ENCODE results near the gene MLIP. TPM values are rescaled to one million over a fixed set of nuclear protein-coding genes. Genes with fewer than 3 reads are reported as not detected.
A peak's percentile ranks its signal among the peaks of the same experiment; 100 is the strongest.

Gene MLIP
- total RNA-seq, 1 experiment from 2014 or later, result not detected

GRCh38 chr6:54133186-54133585 is 21.9 kb downstream of the MLIP start (continued):
- no peak for TF ChIP-seq ZNF423 (CRISPR knock-in tag; IDR thresholded peaks at IDR 0.05)

GRCh38 chr6:54134935-54135334 is 23.7 kb downstream of the MLIP start:
- ChIA-PET CTCF (no interaction called here), POLR2A (no interaction called here)
- ATAC-seq (no peak), DNase-seq (ENCODE audit: low spot score) (no peak)
- no peak overlapping the region for H3K27ac Mint-ChIP-seq
- no peaks in the 10 kb centered on the region for H3K27me3 Mint-ChIP-seq (ENCODE audit: low read depth)
- H3K9me3 Mint-ChIP-seq, result peaks cover 6% of the 10 kb centered on the region; the same call in 1 of the 2 replicates
- H3K36me3 Mint-ChIP-seq, result no peaks in the 10 kb centered on the region
- no peaks in the 10 kb centered on the region for H3K4me1 Mint-ChIP-seq
- H3K4me3 Mint-ChIP-seq, result no peak overlapping the region
- TF ChIP-seq ZNF396 (CRISPR knock-in tag; IDR thresholded peaks at IDR 0.05; ENCODE audit: borderline replicate concordance), result no peak
- no peak for TF ChIP-seq JAZF1 (CRISPR knock-in tag; IDR thresholded peaks at IDR 0.05)
- no peak for TF ChIP-seq RELA (CRISPR knock-in tag; IDR thresholded peaks at IDR 0.05; ENCODE audit: borderline replicate concordance)
- no peak for TF ChIP-seq HMGXB4 (CRISPR knock-in tag; IDR thresholded peaks at IDR 0.05)
- TF ChIP-seq ZNF232 (CRISPR knock-in tag; IDR thresholded peaks at IDR 0.05), result no peak
- no peak for TF ChIP-seq TCF7 (CRISPR knock-in tag; IDR thresholded peaks at IDR 0.05; ENCODE audit: low read depth)
- TF ChIP-seq JUN (CRISPR knock-in tag; IDR thresholded peaks at IDR 0.05), result no peak
- TF ChIP-seq CREM (CRISPR knock-in tag; IDR thresholded peaks at IDR 0.05), result no peak
- TF ChIP-seq FOXP1 (CRISPR knock-in tag; IDR thresholded peaks at IDR 0.05; ENCODE audit: borderline replicate concordance), result no peak
- TF ChIP-seq IRF2 (CRISPR knock-in tag; IDR thresholded peaks at IDR 0.05; ENCODE audit: borderline replicate concordance, low read depth), result no peak
- no peak for TF ChIP-seq ATF6 (CRISPR knock-in tag; IDR thresholded peaks at IDR 0.05)

GRCh38 chr6:54135665-54136369 is 24.6 kb downstream of the MLIP start:
- Mint-ChIP-seq H3K4me1 (no peaks in the 10 kb centered on the region), H3K27ac (no peak overlapping the region), H3K27me3 (ENCODE audit: low read depth) (no peaks in the 10 kb centered on the region), H3K36me3 (no peaks in the 10 kb centered on the region), H3K9me3 (peaks cover 6% of the 10 kb centered on the region; the same call in 1 of the 2 replicates), H3K4me3 (no peak overlapping the region)
- no peak for ATAC-seq
- DNase-seq (ENCODE audit: low spot score), result no peak
- POLR2A ChIA-PET, result no interaction called here
- CTCF ChIA-PET, result no interaction called here
- TF ChIP-seq GABPB1 (CRISPR knock-in tag; IDR thresholded peaks at IDR 0.05), result peak; percentile 75
- no peak for TF ChIP-seq GRHL2 (CRISPR knock-in tag; IDR thresholded peaks at IDR 0.05; ENCODE audit: insufficient replicate concordance, severe bottlenecking)

- Mint-ChIP-seq H3K27ac (no peak overlapping the region), H3K4me1 (no peaks in the 10 kb centered on the region), H3K4me3 (no peak overlapping the region), H3K27me3 (ENCODE audit: low read depth) (no peaks in the 10 kb centered on the region), H3K9me3 (peaks cover 6% of the 10 kb centered on the region; the same call in 1 of the 2 replicates), H3K36me3 (no peaks in the 10 kb centered on the region)
- DNase-seq (ENCODE audit: low spot score) (no peak), ATAC-seq (no peak)
- ChIA-PET CTCF (no interaction called here), POLR2A (no interaction called here)
- TF ChIP-seq GABPB1 (CRISPR knock-in tag; IDR thresholded peaks at IDR 0.05), result no peak
These were observed 27.6 kb downstream of the MLIP start for GRCh38 chr6:54138795-54139194.

GRCh38 chr6:54140811-54141210 is 29.6 kb downstream of the MLIP start:
- no peak for ATAC-seq
- Mint-ChIP-seq H3K36me3 (no peaks in the 10 kb centered on the region), H3K27me3 (ENCODE audit: low read depth) (no peaks in the 10 kb centered on the region), H3K27ac (no peak overlapping the region), H3K9me3 (peaks cover 6% of the 10 kb centered on the region; the same call in 1 of the 2 replicates), H3K4me3 (no peak overlapping the region), H3K4me1 (no peaks in the 10 kb centered on the region)
- CTCF ChIA-PET, result no interaction called here
- POLR2A ChIA-PET, result no interaction called here
- no peak for DNase-seq (ENCODE audit: low spot score)
- TF ChIP-seq MYBL2 (CRISPR knock-in tag; IDR thresholded peaks at IDR 0.05) (no peak), ZBTB21 (CRISPR knock-in tag; IDR thresholded peaks at IDR 0.05; ENCODE audit: borderline replicate concordance) (no peak), E2F4 (CRISPR knock-in tag; IDR thresholded peaks at IDR 0.05; ENCODE audit: borderline replicate concordance, low read depth) (no peak), USF1 (CRISPR knock-in tag; IDR thresholded peaks at IDR 0.05) (no peak), OVOL2 (CRISPR knock-in tag; IDR thresholded peaks at IDR 0.05; ENCODE audit: borderline replicate concordance) (no peak), ATF3 (CRISPR knock-in tag; conservative IDR thresholded peaks at IDR 0.05) (no peak), USF2 (CRISPR knock-in tag; IDR thresholded peaks at IDR 0.05) (no peak)
